Posterior cingulate gyrus (tissue), 11 donors: ENCODE data around the gene MOV10L1.

Source experiments
- DNase-seq, 10 donors: peaks; one replicate each; pipeline versions ENCODE4 v3.0.0 to v3.0.0-alpha.2; 2020 to 2021; ENCODE audit warnings: mixed read lengths in 3 of 10
- intact Hi-C: fragments of 100-400 bp; cut with DNase I; formaldehyde crosslinking; loops from one replicate; pipeline ENCODE4 v1.15.1; 2023

Gene MOV10L1

GRCh38 chr22:50089682-50090411 lies at the start of gene MOV10L1:
Gene MOV10L1, plus strand, starts transcription at chr22:50090006. Its CDS starts 83 bp downstream, at chr22:50090089.
- intact Hi-C loops = no loop called here
- peak in 5 of 10 donors; percentile 8 to 91 (median 88) for DNase-seq

GRCh38 chr22:50040717-50041116 lies 49.1 kb upstream of the MOV10L1 start:
- DNase-seq = peak in 2 of 10 donors; percentile 60 to 67
- intact Hi-C loops = no loop called here

DNA sequence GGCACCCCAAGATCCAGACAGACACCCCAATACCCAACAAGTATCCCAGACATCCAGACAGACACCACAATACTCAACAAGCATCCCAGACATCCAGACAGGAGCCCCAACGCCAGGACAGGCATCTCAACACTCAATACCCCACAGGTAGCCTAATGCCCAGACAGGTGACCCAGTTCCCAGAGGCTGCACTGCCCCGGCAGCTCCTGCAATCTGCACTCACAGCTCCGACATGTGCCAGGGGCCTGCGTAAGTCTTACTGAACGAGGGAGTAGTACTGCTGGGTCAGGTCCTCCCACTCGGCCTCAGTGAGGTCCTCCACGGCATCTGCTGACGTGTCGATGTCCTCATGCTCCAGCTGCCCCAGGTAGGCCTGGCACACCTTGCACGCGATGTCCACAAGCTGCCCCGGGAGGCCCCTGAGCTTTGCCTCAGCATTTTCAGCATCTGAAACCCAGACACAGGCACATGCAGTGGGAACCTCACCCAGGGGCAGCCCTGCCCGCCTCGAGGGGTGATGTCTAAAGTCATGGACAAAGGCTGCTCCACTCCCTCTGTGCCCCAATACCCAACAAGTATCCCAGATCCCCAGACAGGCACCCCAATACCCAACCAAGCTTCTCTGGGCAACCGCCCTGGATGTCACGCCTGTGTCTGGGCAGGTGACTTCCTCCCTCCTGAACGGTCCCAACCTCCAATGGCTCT lies 48.3 kb upstream of the MOV10L1 start:
- intact Hi-C loops = no loop called here
- DNase-seq = peak in 2 of 10 donors; percentile 48 to 67

GRCh38 chr22:50044485-50045118 lies 45.2 kb upstream of the MOV10L1 start:
- DNase-seq = peak in 2 of 10 donors; percentile 64 to 65
- intact Hi-C loops = no loop called here

GRCh38 chr22:50045211-50046018 lies 44.4 kb upstream of the MOV10L1 start:
- peak in 3 of 10 donors; percentile 59 to 72 (median 67) for DNase-seq
- intact Hi-C loops = no loop called here

DNA sequence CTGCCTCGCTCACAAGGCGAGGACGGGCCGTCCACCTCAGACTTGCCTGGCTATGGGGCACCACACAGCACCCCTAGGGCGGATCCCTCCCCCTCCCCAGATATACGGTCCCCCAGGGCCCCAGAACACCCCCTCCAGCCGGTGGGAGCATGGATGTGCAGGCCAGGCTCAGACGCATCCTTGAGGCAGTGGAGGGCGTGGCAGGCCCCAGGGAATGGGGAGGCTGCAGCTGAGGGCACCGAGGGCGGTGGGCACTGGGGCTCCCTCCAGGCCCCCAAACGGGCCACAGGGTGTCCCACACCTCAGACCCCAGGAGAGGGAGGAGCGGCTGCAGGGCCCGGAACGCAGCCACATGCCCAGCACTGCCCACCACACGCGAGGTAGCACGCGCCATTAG lies 43.8 kb upstream of the MOV10L1 start:
- intact Hi-C loops = no loop called here
- peak in 1 of 10 donors; percentile 54 for DNase-seq

- peak in 3 of 10 donors; percentile 50 to 55 (median 54) for DNase-seq
- intact Hi-C loops = no loop called here
Observed at GRCh38 chr22:50046481-50047245, 43.1 kb upstream of the MOV10L1 start.

- peak in 3 of 10 donors; percentile 55 to 72 (median 58) for DNase-seq
- intact Hi-C loops = no loop called here
Observed at GRCh38 chr22:50047346-50047745, 42.5 kb upstream of the MOV10L1 start.

- peak in 2 of 10 donors; percentile 39 to 52 for DNase-seq
- intact Hi-C loops = no loop called here
Observed at GRCh38 chr22:50048061-50048765, 41.6 kb upstream of the MOV10L1 start.

GRCh38 chr22:50048836-50049235 lies 41.0 kb upstream of the MOV10L1 start:
- peak in 2 of 10 donors; percentile 35 to 59 for DNase-seq
- intact Hi-C loops = no loop called here

DNA sequence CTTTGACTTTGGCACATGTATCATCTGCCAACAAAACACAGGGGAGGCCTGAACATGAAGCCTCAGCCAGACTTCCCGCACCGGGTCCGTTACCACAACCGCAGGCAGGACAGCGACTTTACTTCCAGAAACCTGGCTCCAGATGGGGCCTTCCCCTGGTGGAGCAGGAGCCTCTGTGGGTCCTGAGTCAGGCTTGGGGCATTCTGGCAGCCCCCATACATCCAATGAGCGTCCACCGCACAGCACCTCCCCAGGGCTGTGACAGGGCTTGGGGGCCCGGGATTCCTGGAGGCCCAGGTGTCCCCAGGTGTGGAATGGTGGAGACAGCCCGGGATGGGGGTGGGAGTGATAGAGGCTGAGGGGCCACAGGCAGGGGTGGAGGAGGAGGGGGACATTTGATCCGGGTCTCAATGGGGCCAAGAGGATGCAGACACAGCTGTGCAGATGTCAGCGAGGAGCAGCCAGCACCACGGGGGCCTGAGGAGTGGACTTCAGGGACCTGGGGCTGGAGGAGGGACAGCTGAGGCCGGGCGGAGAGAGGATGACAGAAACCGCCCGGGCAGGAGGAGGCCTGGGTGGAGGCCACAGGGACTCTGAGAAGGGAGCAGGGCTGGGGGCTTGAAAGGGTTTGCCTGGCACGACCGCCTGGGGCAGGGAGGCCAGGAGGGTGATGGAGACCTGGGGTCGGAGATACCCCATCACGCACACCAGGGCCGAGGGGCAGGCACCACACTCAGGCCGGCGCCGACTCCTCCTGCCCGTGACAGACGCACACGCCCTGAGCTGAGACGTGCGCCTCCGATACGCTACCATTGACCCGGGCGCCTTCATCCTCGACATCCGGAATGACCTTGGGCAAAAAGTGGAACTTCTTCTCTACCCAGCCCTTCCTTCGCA lies 40.3 kb upstream of the MOV10L1 start:
- peak in 4 of 10 donors; percentile 9 to 70 (median 64) for DNase-seq
- intact Hi-C loops = no loop called here

GRCh38 chr22:50051930-50052329 lies 37.9 kb upstream of the MOV10L1 start:
- intact Hi-C loops = no loop called here
- DNase-seq = peak in 4 of 10 donors; percentile 3 to 61 (median 42)

DNA sequence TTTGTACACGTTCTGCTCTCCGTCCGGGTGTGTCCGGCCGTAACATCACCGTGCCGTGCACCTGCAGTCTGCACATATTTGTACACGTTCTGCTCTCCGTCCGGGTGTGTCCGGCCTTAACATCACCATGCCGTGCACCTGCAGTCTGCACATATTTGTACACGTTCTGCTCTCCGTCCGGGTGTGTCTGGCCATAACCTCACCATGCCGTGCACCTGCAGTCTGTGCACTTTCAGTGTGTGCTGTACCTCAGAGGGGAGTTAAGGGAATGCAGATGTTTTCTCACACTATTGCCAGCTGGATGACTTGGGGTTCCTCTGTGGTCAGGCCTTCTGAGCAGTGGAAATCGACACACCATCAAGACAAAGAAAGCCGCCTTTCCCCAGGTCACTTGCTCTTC lies 35.9 kb upstream of the MOV10L1 start:
- intact Hi-C loops = no loop called here
- DNase-seq = peak in 3 of 10 donors; percentile 13 to 49 (median 19)

- peak in 3 of 10 donors; percentile 39 to 70 (median 46) for DNase-seq
- intact Hi-C loops = no loop called here
Observed at GRCh38 chr22:50056214-50056972, 33.4 kb upstream of the MOV10L1 start.

DNA sequence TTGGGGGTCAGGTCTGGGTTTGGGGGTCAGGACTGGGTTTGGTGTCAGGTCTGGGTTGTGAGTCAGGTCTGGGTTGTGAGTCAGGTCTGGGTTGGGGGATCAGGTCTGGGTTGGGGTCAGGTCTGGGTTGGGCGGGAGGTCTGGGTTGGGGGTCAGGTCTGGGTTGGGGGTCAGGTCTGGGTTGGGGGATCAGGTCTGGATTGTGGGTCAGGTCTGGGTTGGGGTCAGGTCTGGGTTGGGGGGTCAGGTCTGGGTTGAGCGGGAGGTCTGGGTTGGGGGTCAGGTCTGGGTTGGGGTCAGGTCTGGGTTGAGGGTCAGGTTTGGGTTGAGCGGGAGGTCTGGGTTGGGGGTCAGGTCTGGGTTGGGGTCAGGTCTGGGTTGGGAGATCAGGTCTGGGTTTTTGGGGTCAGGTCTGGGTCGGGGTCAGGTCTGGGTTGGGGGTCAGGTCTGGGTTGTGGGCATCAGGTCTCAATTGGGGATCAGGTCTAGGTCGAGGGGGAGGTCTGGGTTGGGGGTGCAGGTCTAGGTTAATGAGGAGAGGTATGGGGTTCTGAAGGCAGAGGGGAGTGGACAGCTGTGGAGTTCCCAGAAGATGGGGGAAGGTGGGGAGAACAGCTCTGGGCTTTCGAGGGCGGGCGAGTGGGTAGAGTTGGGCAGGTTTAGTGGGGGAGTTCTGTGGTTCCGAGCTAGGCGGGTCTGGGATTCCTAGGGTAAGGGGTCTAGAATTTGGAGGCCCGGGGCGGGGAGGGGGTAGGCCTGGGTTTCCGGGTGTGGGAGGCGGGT lies 32.3 kb upstream of the MOV10L1 start:
- DNase-seq = peak in 3 of 10 donors; percentile 47 to 70 (median 69)
- intact Hi-C loops = loop anchor here (1.0 kb wide), 1 partner anchor 41 kb away; no protein-coding TSS in a partner anchor
